HG03469 (cell line): ENCODE data around the gene RARRES2.
"Not testable (repeated sequence)": the region's sequence is repeated elsewhere in the genome, so short reads cannot be mapped to it uniquely, and the experiment has no call there.

Experiments
- ATAC-seq: cut with Tn5 transposase; IDR thresholded peaks from one replicate; pipeline ENCODE4 v1.9.1; 2021; ENCODE audit warnings: mild to moderate bottlenecking, moderate library complexity, moderate number of reproducible peaks; ENCODE audit not compliant: unreplicated experiment

The RARRES2 gene

GRCh38 chr7:150322833-150323681 lies 18.4 kb downstream of the RARRES2 start, which contains the start of the genes ACTR3C and LRRC61:
Gene ACTR3C, minus strand, starts transcription at chr7:150323545. Its CDS starts 28,249 bp downstream, at chr7:150295296.
Gene LRRC61, plus strand, starts transcription at chr7:150323355. Its CDS starts 13,507 bp downstream, at chr7:150336862.
- ATAC-seq: peak; percentile 36

- no peak for ATAC-seq
Observed at GRCh38 chr7:150322114-150322832, 19.2 kb downstream of the RARRES2 start.

- no peak for ATAC-seq
Observed at GRCh38 chr7:150321788-150322113, 19.7 kb downstream of the RARRES2 start.

GRCh38 chr7:150317748-150318444 lies 23.5 kb downstream of the RARRES2 start:
- ATAC-seq: no peak

- not testable (repeated sequence) for ATAC-seq
Observed at GRCh38 chr7:150316987-150317386, 24.4 kb downstream of the RARRES2 start.

- no peak for ATAC-seq
Observed at GRCh38 chr7:150314639-150315239, 26.7 kb downstream of the RARRES2 start.

GRCh38 chr7:150313870-150314269 lies 27.6 kb downstream of the RARRES2 start:
- ATAC-seq: no peak

- no peak for ATAC-seq
Observed at GRCh38 chr7:150313367-150313809, 28.0 kb downstream of the RARRES2 start.

- ATAC-seq: not testable (repeated sequence)
Observed at GRCh38 chr7:150312649-150313366, 28.6 kb downstream of the RARRES2 start.

GRCh38 chr7:150311711-150312110 lies 29.7 kb downstream of the RARRES2 start:
- ATAC-seq: no peak

- no peak for ATAC-seq
Observed at GRCh38 chr7:150311146-150311545, 30.3 kb downstream of the RARRES2 start.

- ATAC-seq: no peak
Observed at GRCh38 chr7:150308575-150308974, 32.9 kb downstream of the RARRES2 start.

- no peak for ATAC-seq
Observed at GRCh38 chr7:150307904-150308303, 33.5 kb downstream of the RARRES2 start.

GRCh38 chr7:150307129-150307528 lies 34.3 kb downstream of the RARRES2 start:
- no peak for ATAC-seq

GRCh38 chr7:150306377-150306776 lies 35.1 kb downstream of the RARRES2 start:
- not testable (repeated sequence) for ATAC-seq

- ATAC-seq: not testable (repeated sequence)
Observed at GRCh38 chr7:150305903-150306284, 35.5 kb downstream of the RARRES2 start.

GRCh38 chr7:150305259-150305902 lies 36.0 kb downstream of the RARRES2 start:
- ATAC-seq: not testable (repeated sequence)

- not testable (repeated sequence) for ATAC-seq
Observed at GRCh38 chr7:150304499-150305258, 36.8 kb downstream of the RARRES2 start.

GRCh38 chr7:150302908-150303310 lies 38.5 kb downstream of the RARRES2 start:
- ATAC-seq: not testable (repeated sequence)
